Loucy (cell line): ENCODE measurements around the gene DEFB108B.
"Not testable (repeated sequence)": the region's sequence is repeated elsewhere in the genome, so short reads cannot be mapped to it uniquely, and the experiment has no call there.

ENCODE experiments used
- CTCF ChIP-seq: fragments of 200-600 bp; sonication (generic); conservative IDR thresholded peaks from 2 replicates; pipeline ENCODE4 v1.5.1; 2014; ENCODE audit warnings: mild to moderate bottlenecking, antibody characterized with exemption, low read length
- EZH2phosphoT487 ChIP-seq: fragments of 200-600 bp; IDR thresholded peaks from 2 replicates; pipeline ENCODE4 v1.6.1; 2018; ENCODE audit warnings: antibody characterized with exemption, mild to moderate bottlenecking, moderate library complexity, borderline replicate concordance

DNA sequence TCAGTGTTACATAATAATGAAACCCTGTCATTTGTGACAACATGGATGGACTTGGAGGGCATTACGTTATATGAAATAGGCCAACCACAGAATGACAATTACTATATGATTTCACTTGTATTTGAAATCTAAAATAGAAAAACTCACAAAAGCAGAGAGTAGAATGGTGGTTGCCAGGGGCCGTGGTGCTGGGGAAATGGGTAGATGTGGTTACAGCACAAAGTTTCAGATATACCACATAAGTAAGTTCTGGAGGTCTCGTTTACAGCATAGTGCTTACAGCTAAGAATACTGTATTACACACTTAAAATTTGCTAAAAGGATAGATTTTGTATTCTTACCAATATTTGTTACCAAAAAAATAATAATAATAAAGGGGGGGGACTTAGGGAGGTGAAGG lies 3.3 kb upstream of the DEFB108B start:
- not testable (repeated sequence) for TF ChIP-seq CTCF, EZH2phosphoT487
